Activated T-cell treated with anti-CD3 and anti-CD28 coated beads, Interleukin-2, amount 50 U/mL, for 24 hours (primary cell): ENCODE data around the gene COL12A1.

Source experiments
- DNase-seq: peaks from one replicate; pipeline ENCODE4 v3.0.0-alpha.2; 2020
- H3K27ac Mint-ChIP-seq: 2 replicates; pipeline ENCODE4 v1.8.0; 2020; ENCODE audit warnings: mild to moderate bottlenecking, mixed read lengths
- H3K27me3 Mint-ChIP-seq: 2 replicates; pipeline ENCODE4 v1.8.0; 2020; ENCODE audit warnings: mixed read lengths
- H3K36me3 Mint-ChIP-seq: 2 replicates; pipeline ENCODE4 v1.8.0; 2020; ENCODE audit warnings: low read depth, mixed read lengths
- H3K4me1 Mint-ChIP-seq: 2 replicates; pipeline ENCODE4 v1.8.0; 2020; ENCODE audit warnings: low read depth, mixed read lengths
- H3K4me3 Mint-ChIP-seq: 2 replicates; pipeline ENCODE4 v1.8.0; 2020; ENCODE audit warnings: mild to moderate bottlenecking, moderate library complexity, mixed read lengths
- H3K9me3 Mint-ChIP-seq: 2 replicates; pipeline ENCODE4 v1.8.0; 2020; ENCODE audit warnings: mixed read lengths

Gene COL12A1

GRCh38 chr6:75222261-75222660 lies 16.4 kb upstream of the COL12A1 start:
- Mint-ChIP-seq H3K27me3 (peaks cover 26% of the 10 kb centered on the region), H3K4me3 (no peak overlapping the region), H3K9me3 (no peaks in the 10 kb centered on the region), H3K4me1 (peaks cover 7% of the 10 kb centered on the region), H3K36me3 (no peaks in the 10 kb centered on the region), H3K27ac (no peak overlapping the region)
- no peak for DNase-seq

DNA sequence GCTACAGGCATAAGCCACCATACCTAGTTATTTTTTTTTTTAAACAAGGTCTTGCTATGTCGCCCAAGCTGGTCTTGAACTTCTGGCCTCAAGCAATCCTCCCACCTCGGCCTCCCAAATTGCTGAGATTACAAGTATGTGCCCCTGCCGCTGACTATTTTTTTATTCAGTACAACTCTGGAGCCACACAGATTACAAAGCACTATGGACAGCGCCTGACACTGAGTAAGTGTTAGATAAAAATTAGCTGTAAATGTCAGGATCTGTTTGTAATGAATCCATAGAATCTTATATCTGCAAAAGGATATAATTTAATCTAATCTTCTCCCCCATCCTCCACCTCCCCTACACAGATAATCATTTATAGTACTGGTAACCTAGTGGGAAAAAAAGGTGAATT lies 15.3 kb upstream of the COL12A1 start:
- no peak for DNase-seq
- no peak overlapping the region for H3K4me3 Mint-ChIP-seq
- no peaks in the 10 kb centered on the region for H3K9me3 Mint-ChIP-seq
- H3K27ac Mint-ChIP-seq, result no peak overlapping the region
- H3K36me3 Mint-ChIP-seq, result no peaks in the 10 kb centered on the region
- peaks cover 37% of the 10 kb centered on the region for H3K27me3 Mint-ChIP-seq
- H3K4me1 Mint-ChIP-seq, result peaks cover 9% of the 10 kb centered on the region

DNA sequence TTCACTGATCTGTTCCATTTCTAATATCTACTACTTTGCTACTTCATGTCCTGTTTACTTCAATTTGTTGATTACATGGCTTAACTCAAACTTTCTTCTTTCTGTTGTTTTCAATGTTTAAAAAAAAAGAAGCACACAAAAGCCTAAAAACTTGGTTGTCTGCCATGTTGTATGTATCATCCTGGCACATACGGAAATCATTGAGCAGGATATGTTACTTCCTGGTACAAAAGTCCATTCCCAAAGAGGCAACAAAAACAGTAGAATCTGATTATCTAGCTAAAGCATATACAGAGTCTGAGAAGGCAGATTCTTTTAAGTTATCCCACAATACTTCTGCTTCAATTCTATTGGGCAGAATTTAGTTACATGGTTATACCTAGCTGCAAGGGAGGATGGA lies 14.5 kb upstream of the COL12A1 start:
- H3K4me3 Mint-ChIP-seq, result no peak overlapping the region
- peaks cover 41% of the 10 kb centered on the region for H3K27me3 Mint-ChIP-seq
- peaks cover 8% of the 10 kb centered on the region for H3K4me1 Mint-ChIP-seq
- no peaks in the 10 kb centered on the region for H3K36me3 Mint-ChIP-seq
- H3K9me3 Mint-ChIP-seq, result no peaks in the 10 kb centered on the region
- H3K27ac Mint-ChIP-seq, result no peak overlapping the region
- DNase-seq, result no peak

DNA sequence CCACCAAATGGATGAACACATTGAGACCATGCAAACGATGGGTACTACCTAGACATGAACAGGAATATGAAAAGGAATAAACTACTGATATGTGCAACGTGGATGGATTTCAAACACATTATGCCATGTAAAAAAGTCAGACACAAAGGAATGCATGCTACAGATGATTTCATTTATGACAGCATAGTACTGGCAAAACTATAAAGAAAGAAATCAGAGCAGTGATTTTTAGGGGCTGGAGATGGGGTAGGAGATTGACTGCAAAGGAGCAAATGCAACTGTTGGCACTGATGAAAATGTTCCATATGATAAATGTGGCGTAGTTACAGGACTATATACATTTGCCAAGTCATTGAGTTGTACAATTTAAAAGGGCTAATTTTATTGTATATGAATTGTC lies 13.4 kb upstream of the COL12A1 start:
- Mint-ChIP-seq H3K27ac (no peak overlapping the region), H3K9me3 (no peaks in the 10 kb centered on the region), H3K36me3 (no peaks in the 10 kb centered on the region), H3K27me3 (peaks cover 42% of the 10 kb centered on the region), H3K4me3 (no peak overlapping the region), H3K4me1 (peaks cover 8% of the 10 kb centered on the region)
- DNase-seq, result no peak

- peaks cover 55% of the 10 kb centered on the region for H3K27me3 Mint-ChIP-seq
- DNase-seq, result no peak
- no peaks in the 10 kb centered on the region for H3K36me3 Mint-ChIP-seq
- H3K4me3 Mint-ChIP-seq, result no peak overlapping the region
- peaks cover 8% of the 10 kb centered on the region for H3K4me1 Mint-ChIP-seq
- no peak overlapping the region for H3K27ac Mint-ChIP-seq
- no peaks in the 10 kb centered on the region for H3K9me3 Mint-ChIP-seq
These were observed 11.3 kb upstream of the COL12A1 start for GRCh38 chr6:75217193-75217592.

- Mint-ChIP-seq H3K36me3 (no peaks in the 10 kb centered on the region), H3K4me3 (no peak overlapping the region), H3K27me3 (peaks cover 65% of the 10 kb centered on the region), H3K4me1 (peaks cover 8% of the 10 kb centered on the region), H3K9me3 (no peaks in the 10 kb centered on the region), H3K27ac (no peak overlapping the region)
- DNase-seq, result no peak
These were observed 9.4 kb upstream of the COL12A1 start for GRCh38 chr6:75215291-75215690.

GRCh38 chr6:75213732-75214131 lies 7.9 kb upstream of the COL12A1 start:
- Mint-ChIP-seq H3K9me3 (no peaks in the 10 kb centered on the region), H3K4me3 (no peak overlapping the region), H3K27me3 (peaks cover 58% of the 10 kb centered on the region)

GRCh38 chr6:75213112-75213511 lies 7.3 kb upstream of the COL12A1 start:
- Mint-ChIP-seq H3K4me3 (no peak overlapping the region), H3K9me3 (no peaks in the 10 kb centered on the region), H3K27ac (no peak overlapping the region), H3K27me3 (peaks cover 63% of the 10 kb centered on the region), H3K36me3 (no peaks in the 10 kb centered on the region), H3K4me1 (peaks cover 18% of the 10 kb centered on the region)
- DNase-seq, result no peak

More at GRCh38 chr6:75213732-75214131, 7.9 kb upstream of the COL12A1 start:
- DNase-seq, result no peak
- no peaks in the 10 kb centered on the region for H3K36me3 Mint-ChIP-seq
- H3K27ac Mint-ChIP-seq, result no peak overlapping the region
- peaks cover 12% of the 10 kb centered on the region for H3K4me1 Mint-ChIP-seq

DNA sequence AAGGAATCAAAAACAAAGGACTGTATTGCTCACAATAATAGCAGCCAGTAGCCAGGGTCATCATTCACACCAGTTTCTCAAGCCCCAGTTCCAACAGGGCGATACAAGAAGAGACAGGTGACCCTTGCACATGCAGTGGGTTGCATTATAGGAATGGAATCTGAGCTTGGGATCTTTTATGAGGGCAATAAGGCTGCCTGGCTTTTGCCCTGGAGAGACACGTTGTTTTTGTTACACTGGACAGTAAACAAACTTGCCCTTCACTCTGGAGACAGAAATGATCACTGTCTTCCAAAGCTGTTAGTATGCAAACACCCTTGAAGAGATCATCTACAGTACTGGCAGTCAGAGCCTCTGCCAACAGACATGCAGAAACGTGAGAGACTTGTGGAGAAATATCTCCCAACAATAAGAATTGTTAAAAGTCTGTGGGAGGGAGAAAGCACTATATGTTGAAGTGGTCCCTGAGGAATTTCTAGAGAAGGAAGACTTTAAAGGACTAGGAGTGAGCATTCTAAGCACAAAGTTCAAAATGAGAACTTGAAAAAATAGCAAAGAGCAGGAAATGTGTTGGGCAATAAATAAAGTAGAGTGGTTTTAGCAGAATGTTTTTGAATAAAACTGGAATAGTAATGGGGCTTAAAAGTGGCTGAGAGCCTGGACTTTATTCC lies 6.2 kb upstream of the COL12A1 start:
- Mint-ChIP-seq H3K27ac (no peak overlapping the region), H3K36me3 (no peaks in the 10 kb centered on the region), H3K4me3 (no peak overlapping the region), H3K27me3 (peaks cover 64% of the 10 kb centered on the region), H3K9me3 (no peaks in the 10 kb centered on the region), H3K4me1 (peaks cover 21% of the 10 kb centered on the region)
- DNase-seq, result no peak

- no peak for DNase-seq
- Mint-ChIP-seq H3K27ac (no peak overlapping the region), H3K4me1 (peaks cover 29% of the 10 kb centered on the region), H3K4me3 (no peak overlapping the region), H3K36me3 (no peaks in the 10 kb centered on the region), H3K9me3 (no peaks in the 10 kb centered on the region), H3K27me3 (peaks cover 65% of the 10 kb centered on the region)
These were observed 5.3 kb upstream of the COL12A1 start for GRCh38 chr6:75210885-75211739.

- Mint-ChIP-seq H3K36me3 (no peaks in the 10 kb centered on the region), H3K4me1 (peaks cover 47% of the 10 kb centered on the region), H3K27ac (no peak overlapping the region), H3K9me3 (no peaks in the 10 kb centered on the region), H3K4me3 (no peak overlapping the region), H3K27me3 (peaks cover 76% of the 10 kb centered on the region)
- DNase-seq, result no peak
These were observed 3.4 kb upstream of the COL12A1 start for GRCh38 chr6:75209184-75209723.

GRCh38 chr6:75208298-75209183 lies 2.7 kb upstream of the COL12A1 start:
- H3K4me3 Mint-ChIP-seq, result peak overlapping the region; percentile 60
- no peaks in the 10 kb centered on the region for H3K9me3 Mint-ChIP-seq
- H3K36me3 Mint-ChIP-seq, result no peaks in the 10 kb centered on the region
- peaks cover 77% of the 10 kb centered on the region for H3K27me3 Mint-ChIP-seq
- H3K4me1 Mint-ChIP-seq, result peaks cover 51% of the 10 kb centered on the region
- peak overlapping the region; percentile 8 for H3K27ac Mint-ChIP-seq
- DNase-seq, result peak; percentile 89

DNA sequence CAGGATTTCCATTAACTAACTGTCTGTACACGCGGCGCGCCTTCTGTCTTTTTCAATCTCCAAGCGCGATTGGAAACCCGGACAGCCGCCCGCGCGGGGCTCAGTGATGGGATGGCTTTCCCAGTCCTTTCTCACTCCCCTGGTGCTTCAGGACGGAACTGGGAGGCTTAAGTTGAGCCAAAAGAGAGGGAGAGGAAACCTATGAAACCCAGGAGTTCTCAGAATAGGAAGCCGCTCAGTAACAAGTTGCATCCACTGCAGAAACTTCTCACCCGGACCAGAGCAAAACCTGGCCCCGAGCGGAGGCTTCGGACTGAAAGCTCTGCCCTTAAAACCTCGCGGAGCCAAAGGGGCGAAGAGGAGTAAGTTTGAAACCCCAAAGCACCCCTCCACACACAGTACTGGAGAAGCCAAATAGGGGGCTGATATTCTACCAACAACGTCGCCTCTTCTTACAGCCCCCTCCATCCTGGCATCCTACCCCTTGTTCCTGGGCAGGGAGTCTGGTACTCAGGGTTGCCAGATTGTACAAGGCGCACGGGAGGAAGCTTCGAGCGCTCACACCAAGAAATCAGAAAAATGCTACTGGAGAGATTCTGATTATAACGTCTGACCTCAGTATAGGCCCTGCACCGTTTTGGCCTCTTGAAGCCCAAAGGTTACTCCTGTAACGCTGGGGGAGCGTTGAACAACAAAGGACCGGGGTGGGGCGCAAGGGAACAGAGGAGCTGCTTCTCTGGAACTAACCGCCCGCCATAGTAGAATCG lies 906 bp upstream of the COL12A1 start:
- H3K4me1 Mint-ChIP-seq, result peaks cover 59% of the 10 kb centered on the region
- H3K36me3 Mint-ChIP-seq, result no peaks in the 10 kb centered on the region
- H3K9me3 Mint-ChIP-seq, result no peaks in the 10 kb centered on the region
- H3K27ac Mint-ChIP-seq, result no peak overlapping the region
- peak overlapping the region; percentile 66 for H3K4me3 Mint-ChIP-seq
- H3K27me3 Mint-ChIP-seq, result peaks cover 81% of the 10 kb centered on the region
- peak; percentile 41 for DNase-seq
